ENCODE measurements around the gene TM4SF1.

The TM4SF1 gene

GRCh38 chr3:149377408-149378364 is at the start of gene TM4SF1:
TSS of gene TM4SF1 (minus strand) at chr3:149377649. CDS start at chr3:149377547, 102 bp downstream.
- Histone ChIP-seq H3K27ac (ENCODE audit: low read length) (peak within 1 kb of the TSS; percentile 81), H3K27me3 (ENCODE audit: low read depth, low read length) (no peaks in the 10 kb centered on the region), H3K36me3 (ENCODE audit: control insufficient read depth in 1 of 2, insufficient read depth in 2 of 2, low read length in 2 of 2) (no peaks in the 10 kb centered on the region), H3K4me1 (ENCODE audit: control insufficient read depth in 1 of 2, insufficient read depth in 2 of 2, low read length in 2 of 2) (peaks cover 5 to 19% of the 10 kb centered on the region in 2 donors), H3K4me3 (ENCODE audit: low read depth in 1 of 2, low read length in 2 of 2) (peak within 1 kb of the TSS; percentile 44 to 61), H3K9me3 (ENCODE audit: control insufficient read depth in 1 of 2, low read length in 2 of 2) (no peaks in the 10 kb centered on the region)

- no peaks in the 10 kb centered on the region for H3K4me1 ChIP-seq (ENCODE audit: control insufficient read depth in 1 of 2, insufficient read depth in 2 of 2, low read length in 2 of 2)
- no peaks in the 10 kb centered on the region for H3K9me3 ChIP-seq (ENCODE audit: control insufficient read depth in 1 of 2, low read length in 2 of 2)
- H3K27me3 ChIP-seq (ENCODE audit: low read depth, low read length) = no peaks in the 10 kb centered on the region
- no peak overlapping the region for H3K27ac ChIP-seq (ENCODE audit: low read length)
- H3K4me3 ChIP-seq (ENCODE audit: low read depth in 1 of 2, low read length in 2 of 2) = no peak overlapping the region
- no peaks in the 10 kb centered on the region for H3K36me3 ChIP-seq (ENCODE audit: control insufficient read depth in 1 of 2, insufficient read depth in 2 of 2, low read length in 2 of 2)
Observed at GRCh38 chr3:149426325-149426724, 48.9 kb upstream of the TM4SF1 start.

- no peaks in the 10 kb centered on the region for H3K27me3 ChIP-seq (ENCODE audit: low read depth, low read length)
- H3K36me3 ChIP-seq (ENCODE audit: control insufficient read depth in 1 of 2, insufficient read depth in 2 of 2, low read length in 2 of 2) = no peaks in the 10 kb centered on the region
- H3K4me3 ChIP-seq (ENCODE audit: low read depth in 1 of 2, low read length in 2 of 2) = no peak overlapping the region
- H3K4me1 ChIP-seq (ENCODE audit: control insufficient read depth in 1 of 2, insufficient read depth in 2 of 2, low read length in 2 of 2) = no peaks in the 10 kb centered on the region
- H3K9me3 ChIP-seq (ENCODE audit: control insufficient read depth in 1 of 2, low read length in 2 of 2) = no peaks in the 10 kb centered on the region
- H3K27ac ChIP-seq (ENCODE audit: low read length) = no peak overlapping the region
Observed at GRCh38 chr3:149424918-149425317, 47.5 kb upstream of the TM4SF1 start.

- Histone ChIP-seq H3K36me3 (ENCODE audit: control insufficient read depth in 1 of 2, insufficient read depth in 2 of 2, low read length in 2 of 2) (no peaks in the 10 kb centered on the region), H3K4me3 (ENCODE audit: low read depth in 1 of 2, low read length in 2 of 2) (no peak overlapping the region), H3K27me3 (ENCODE audit: low read depth, low read length) (no peaks in the 10 kb centered on the region), H3K4me1 (ENCODE audit: control insufficient read depth in 1 of 2, insufficient read depth in 2 of 2, low read length in 2 of 2) (no peaks in the 10 kb centered on the region), H3K27ac (ENCODE audit: low read length) (no peak overlapping the region), H3K9me3 (ENCODE audit: control insufficient read depth in 1 of 2, low read length in 2 of 2) (no peaks in the 10 kb centered on the region)
Observed at GRCh38 chr3:149421764-149422163, 44.3 kb upstream of the TM4SF1 start.

GRCh38 chr3:149419816-149420215 is 42.4 kb upstream of the TM4SF1 start:
- H3K27ac ChIP-seq (ENCODE audit: low read length) = no peak overlapping the region

GRCh38 chr3:149417727-149418126 is 40.3 kb upstream of the TM4SF1 start:
- H3K9me3 ChIP-seq (ENCODE audit: control insufficient read depth in 1 of 2, low read length in 2 of 2) = no peaks in the 10 kb centered on the region
- no peak overlapping the region for H3K4me3 ChIP-seq (ENCODE audit: low read depth in 1 of 2, low read length in 2 of 2)
- H3K27ac ChIP-seq (ENCODE audit: low read length) = no peak overlapping the region
- no peaks in the 10 kb centered on the region for H3K4me1 ChIP-seq (ENCODE audit: control insufficient read depth in 1 of 2, insufficient read depth in 2 of 2, low read length in 2 of 2)
- H3K27me3 ChIP-seq (ENCODE audit: low read depth, low read length) = no peaks in the 10 kb centered on the region
- no peaks in the 10 kb centered on the region for H3K36me3 ChIP-seq (ENCODE audit: control insufficient read depth in 1 of 2, insufficient read depth in 2 of 2, low read length in 2 of 2)

More at GRCh38 chr3:149419816-149420215, 42.4 kb upstream of the TM4SF1 start:
- H3K4me1 ChIP-seq (ENCODE audit: control insufficient read depth in 1 of 2, insufficient read depth in 2 of 2, low read length in 2 of 2) = no peaks in the 10 kb centered on the region
- H3K9me3 ChIP-seq (ENCODE audit: control insufficient read depth in 1 of 2, low read length in 2 of 2) = no peaks in the 10 kb centered on the region
- H3K36me3 ChIP-seq (ENCODE audit: control insufficient read depth in 1 of 2, insufficient read depth in 2 of 2, low read length in 2 of 2) = no peaks in the 10 kb centered on the region
- no peaks in the 10 kb centered on the region for H3K27me3 ChIP-seq (ENCODE audit: low read depth, low read length)
- no peak overlapping the region for H3K4me3 ChIP-seq (ENCODE audit: low read depth in 1 of 2, low read length in 2 of 2)

- Histone ChIP-seq H3K9me3 (ENCODE audit: control insufficient read depth in 1 of 2, low read length in 2 of 2) (no peaks in the 10 kb centered on the region), H3K4me3 (ENCODE audit: low read depth in 1 of 2, low read length in 2 of 2) (no peak overlapping the region), H3K27ac (ENCODE audit: low read length) (no peak overlapping the region), H3K36me3 (ENCODE audit: control insufficient read depth in 1 of 2, insufficient read depth in 2 of 2, low read length in 2 of 2) (no peaks in the 10 kb centered on the region), H3K4me1 (ENCODE audit: control insufficient read depth in 1 of 2, insufficient read depth in 2 of 2, low read length in 2 of 2) (no peaks in the 10 kb centered on the region), H3K27me3 (ENCODE audit: low read depth, low read length) (no peaks in the 10 kb centered on the region)
Observed at GRCh38 chr3:149417174-149417573, 39.7 kb upstream of the TM4SF1 start.

- H3K27me3 ChIP-seq (ENCODE audit: low read depth, low read length) = no peaks in the 10 kb centered on the region
- H3K4me1 ChIP-seq (ENCODE audit: control insufficient read depth in 1 of 2, insufficient read depth in 2 of 2, low read length in 2 of 2) = no peaks in the 10 kb centered on the region
- H3K9me3 ChIP-seq (ENCODE audit: control insufficient read depth in 1 of 2, low read length in 2 of 2) = no peaks in the 10 kb centered on the region
- no peak overlapping the region for H3K4me3 ChIP-seq (ENCODE audit: low read depth in 1 of 2, low read length in 2 of 2)
- no peak overlapping the region for H3K27ac ChIP-seq (ENCODE audit: low read length)
- H3K36me3 ChIP-seq (ENCODE audit: control insufficient read depth in 1 of 2, insufficient read depth in 2 of 2, low read length in 2 of 2) = no peaks in the 10 kb centered on the region
Observed at GRCh38 chr3:149415484-149415883, 38.0 kb upstream of the TM4SF1 start.

GRCh38 chr3:149414557-149415231 is 37.2 kb upstream of the TM4SF1 start:
- H3K4me3 ChIP-seq (ENCODE audit: low read depth in 1 of 2, low read length in 2 of 2) = no peak overlapping the region
- H3K36me3 ChIP-seq (ENCODE audit: control insufficient read depth in 1 of 2, insufficient read depth in 2 of 2, low read length in 2 of 2) = no peaks in the 10 kb centered on the region
- H3K9me3 ChIP-seq (ENCODE audit: control insufficient read depth in 1 of 2, low read length in 2 of 2) = no peaks in the 10 kb centered on the region
- H3K27me3 ChIP-seq (ENCODE audit: low read depth, low read length) = no peaks in the 10 kb centered on the region
- no peaks in the 10 kb centered on the region for H3K4me1 ChIP-seq (ENCODE audit: control insufficient read depth in 1 of 2, insufficient read depth in 2 of 2, low read length in 2 of 2)
- no peak overlapping the region for H3K27ac ChIP-seq (ENCODE audit: low read length)

GRCh38 chr3:149411583-149411982 is 34.1 kb upstream of the TM4SF1 start:
- Histone ChIP-seq H3K4me3 (ENCODE audit: low read depth in 1 of 2, low read length in 2 of 2) (no peak overlapping the region), H3K36me3 (ENCODE audit: control insufficient read depth in 1 of 2, insufficient read depth in 2 of 2, low read length in 2 of 2) (no peaks in the 10 kb centered on the region), H3K4me1 (ENCODE audit: control insufficient read depth in 1 of 2, insufficient read depth in 2 of 2, low read length in 2 of 2) (no peaks in the 10 kb centered on the region), H3K27ac (ENCODE audit: low read length) (no peak overlapping the region), H3K27me3 (ENCODE audit: low read depth, low read length) (no peaks in the 10 kb centered on the region), H3K9me3 (ENCODE audit: control insufficient read depth in 1 of 2, low read length in 2 of 2) (no peaks in the 10 kb centered on the region)

- H3K36me3 ChIP-seq (ENCODE audit: control insufficient read depth in 1 of 2, insufficient read depth in 2 of 2, low read length in 2 of 2) = no peaks in the 10 kb centered on the region
- H3K27me3 ChIP-seq (ENCODE audit: low read depth, low read length) = no peaks in the 10 kb centered on the region
- H3K4me3 ChIP-seq (ENCODE audit: low read depth in 1 of 2, low read length in 2 of 2) = no peak overlapping the region
- H3K4me1 ChIP-seq (ENCODE audit: control insufficient read depth in 1 of 2, insufficient read depth in 2 of 2, low read length in 2 of 2) = no peaks in the 10 kb centered on the region
- H3K9me3 ChIP-seq (ENCODE audit: control insufficient read depth in 1 of 2, low read length in 2 of 2) = no peaks in the 10 kb centered on the region
- H3K27ac ChIP-seq (ENCODE audit: low read length) = no peak overlapping the region
Observed at GRCh38 chr3:149409351-149409750, 31.9 kb upstream of the TM4SF1 start.

Measured in muscle layer of duodenum (tissue), 2 donors.